Measurements from ENCODE around the gene CERT1.
"Not testable (repeated sequence)": the region's sequence is repeated elsewhere in the genome, so short reads cannot be mapped to it uniquely, and the experiment has no call there.

The CERT1 gene

GRCh38 chr5:75335486-75335885 lies 175.9 kb downstream of the CERT1 start:
- peaks cover 38% of the 10 kb centered on the region for H3K79me2 ChIP-seq (ENCODE audit: control insufficient read depth, low read length)
- peaks cover 31% of the 10 kb centered on the region for H3K36me3 ChIP-seq (ENCODE audit: control insufficient read depth, low read length)
- H3K4me2 ChIP-seq (ENCODE audit: low read length): no peak overlapping the region
- H3K27ac ChIP-seq (ENCODE audit: low read depth, low read length): no peak overlapping the region
- no peaks in the 10 kb centered on the region for H3K9me2 ChIP-seq (replicated peaks; ENCODE audit: control insufficient read depth, low read length)
- H3K27me3 ChIP-seq (ENCODE audit: control insufficient read depth, low read length): no peaks in the 10 kb centered on the region
- TF ChIP-seq CTCF (IDR thresholded peaks at IDR 0.05; ENCODE audit: low read depth, low read length, poor library complexity, severe bottlenecking): no peak
- no peak for TF ChIP-seq EZH2phosphoT487 (IDR thresholded peaks at IDR 0.05; ENCODE audit: borderline replicate concordance, low read length)
- H4K20me1 ChIP-seq (ENCODE audit: control insufficient read depth, insufficient read depth, low read depth, low read length): peaks cover 21% of the 10 kb centered on the region
- no peaks in the 10 kb centered on the region for H3K9me3 ChIP-seq (ENCODE audit: control insufficient read depth, insufficient read depth, low read length)
- H3K4me3 ChIP-seq (ENCODE audit: low read length): no peak overlapping the region
- peaks cover 34% of the 10 kb centered on the region for H3K4me1 ChIP-seq (ENCODE audit: control insufficient read depth, low read length)
- H3F3A ChIP-seq (ENCODE audit: control insufficient read depth, insufficient read depth): no peaks in the 10 kb centered on the region

GRCh38 chr5:75334413-75334812 lies 177.0 kb downstream of the CERT1 start:
- H3K9me3 ChIP-seq (ENCODE audit: control insufficient read depth, insufficient read depth, low read length): not testable (repeated sequence)

GRCh38 chr5:75333759-75334158 lies 177.7 kb downstream of the CERT1 start:
- H3K36me3 ChIP-seq (ENCODE audit: control insufficient read depth, low read length): peaks cover 16% of the 10 kb centered on the region
- not testable (repeated sequence) for H3K27ac ChIP-seq (ENCODE audit: low read depth, low read length); H3K9me2 ChIP-seq (replicated peaks; ENCODE audit: control insufficient read depth, low read length); H3K9me3 ChIP-seq (ENCODE audit: control insufficient read depth, insufficient read depth, low read length); H3K4me2 ChIP-seq (ENCODE audit: low read length); H3K4me3 ChIP-seq (ENCODE audit: low read length); H4K20me1 ChIP-seq (ENCODE audit: control insufficient read depth, insufficient read depth, low read depth, low read length); H3K27me3 ChIP-seq (ENCODE audit: control insufficient read depth, low read length); H3F3A ChIP-seq (ENCODE audit: control insufficient read depth, insufficient read depth)
- peaks cover 19% of the 10 kb centered on the region for H3K4me1 ChIP-seq (ENCODE audit: control insufficient read depth, low read length)
- H3K79me2 ChIP-seq (ENCODE audit: control insufficient read depth, low read length): peaks cover 21% of the 10 kb centered on the region

More at GRCh38 chr5:75334413-75334812, 177.0 kb downstream of the CERT1 start:
- H3K27ac ChIP-seq (ENCODE audit: low read depth, low read length); H3K4me3 ChIP-seq (ENCODE audit: low read length); H3K9me2 ChIP-seq (replicated peaks; ENCODE audit: control insufficient read depth, low read length); H3F3A ChIP-seq (ENCODE audit: control insufficient read depth, insufficient read depth); H3K27me3 ChIP-seq (ENCODE audit: control insufficient read depth, low read length); H3K4me2 ChIP-seq (ENCODE audit: low read length): not testable (repeated sequence)
- Histone ChIP-seq H3K79me2 (ENCODE audit: control insufficient read depth, low read length) (peaks cover 28% of the 10 kb centered on the region), H4K20me1 (ENCODE audit: control insufficient read depth, insufficient read depth, low read depth, low read length) (peaks cover 12% of the 10 kb centered on the region), H3K36me3 (ENCODE audit: control insufficient read depth, low read length) (peaks cover 21% of the 10 kb centered on the region), H3K4me1 (ENCODE audit: control insufficient read depth, low read length) (peaks cover 23% of the 10 kb centered on the region)

- H3K4me1 ChIP-seq (ENCODE audit: control insufficient read depth, low read length): peaks cover 13% of the 10 kb centered on the region
- H3K4me2 ChIP-seq (ENCODE audit: low read length): no peak overlapping the region
- H3K27ac ChIP-seq (ENCODE audit: low read depth, low read length): no peak overlapping the region
- H3F3A ChIP-seq (ENCODE audit: control insufficient read depth, insufficient read depth): no peaks in the 10 kb centered on the region
- H3K9me2 ChIP-seq (replicated peaks; ENCODE audit: control insufficient read depth, low read length): no peaks in the 10 kb centered on the region
- H3K9me3 ChIP-seq (ENCODE audit: control insufficient read depth, insufficient read depth, low read length): no peaks in the 10 kb centered on the region
- H3K36me3 ChIP-seq (ENCODE audit: control insufficient read depth, low read length): no peaks in the 10 kb centered on the region
- peak; percentile 43 for TF ChIP-seq CTCF (IDR thresholded peaks at IDR 0.05; ENCODE audit: low read depth, low read length, poor library complexity, severe bottlenecking)
- no peak for TF ChIP-seq EZH2phosphoT487 (IDR thresholded peaks at IDR 0.05; ENCODE audit: borderline replicate concordance, low read length)
- H3K27me3 ChIP-seq (ENCODE audit: control insufficient read depth, low read length): no peaks in the 10 kb centered on the region
- H4K20me1 ChIP-seq (ENCODE audit: control insufficient read depth, insufficient read depth, low read depth, low read length): no peaks in the 10 kb centered on the region
- peaks cover 3% of the 10 kb centered on the region; the same call in 1 of the 2 replicates for H3K79me2 ChIP-seq (ENCODE audit: control insufficient read depth, low read length)
- no peak overlapping the region for H3K4me3 ChIP-seq (ENCODE audit: low read length)
Observed at GRCh38 chr5:75331095-75332090, 180.0 kb downstream of the CERT1 start.
